HG03469 (cell line): ENCODE data around the gene PLEKHD1.

Experiments
- ATAC-seq: cut with Tn5 transposase; IDR thresholded peaks from one replicate; pipeline ENCODE4 v1.9.1; 2021; ENCODE audit warnings: mild to moderate bottlenecking, moderate library complexity, moderate number of reproducible peaks; ENCODE audit not compliant: unreplicated experiment

The PLEKHD1 gene

DNA sequence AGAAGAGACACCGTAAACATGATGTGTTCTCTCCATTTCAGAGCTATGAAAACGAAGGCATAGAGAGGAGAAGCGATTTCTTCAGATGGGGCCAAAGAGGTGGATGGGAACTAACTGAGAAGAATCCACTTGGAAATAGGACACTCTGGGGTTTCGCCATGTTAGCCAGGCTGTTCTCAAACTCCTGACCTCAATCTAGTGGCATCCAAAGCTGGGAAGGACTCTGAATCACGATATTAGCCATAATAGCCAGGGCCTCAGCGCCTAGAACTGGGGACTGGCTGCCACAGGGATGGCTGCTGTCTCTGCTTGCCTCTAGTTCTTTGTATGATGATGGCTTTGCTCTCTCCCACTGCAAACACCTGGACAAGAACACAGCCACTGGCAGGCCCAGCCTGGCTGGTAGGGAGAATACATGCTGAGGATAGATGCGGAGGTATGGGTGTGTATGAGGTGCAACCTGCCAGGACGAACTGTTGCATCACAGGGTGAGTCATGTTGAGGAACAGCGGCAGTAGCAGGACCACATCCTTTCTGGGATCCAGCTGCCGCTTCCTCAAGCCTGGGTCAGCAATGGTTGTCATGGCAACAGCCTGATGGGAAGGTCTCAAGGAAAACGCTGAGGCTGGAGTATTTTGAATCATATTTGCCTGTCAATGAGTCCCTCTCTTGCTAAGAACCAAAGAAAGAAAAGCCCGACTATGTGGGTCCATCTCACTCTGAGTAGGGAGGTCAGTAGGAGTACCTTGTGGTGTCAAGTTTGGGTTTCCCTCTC is 59.0 kb downstream of the PLEKHD1 start:
- ATAC-seq, result no peak

GRCh38 chr14:69547701-69548348 is 63.3 kb downstream of the PLEKHD1 start:
- ATAC-seq, result no peak

DNA sequence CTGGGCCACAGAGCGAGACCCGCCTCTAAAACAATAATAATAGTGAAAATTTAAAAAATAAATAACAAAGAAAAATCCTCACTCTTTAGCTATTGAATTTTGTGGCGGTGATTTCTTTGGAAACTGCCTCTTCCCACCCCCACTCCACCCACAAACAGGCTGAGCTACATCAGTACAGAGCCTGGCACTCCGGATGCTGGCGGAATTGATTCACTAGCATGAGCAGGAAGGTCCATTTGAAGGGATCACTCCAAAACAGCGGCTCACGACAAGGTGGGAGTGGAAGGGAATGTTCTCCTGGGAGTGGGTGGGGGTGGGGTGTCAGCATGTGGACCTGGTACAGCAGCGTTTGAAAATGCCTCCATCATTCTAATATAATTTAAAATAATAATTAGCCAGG is 64.0 kb downstream of the PLEKHD1 start:
- ATAC-seq, result no peak

DNA sequence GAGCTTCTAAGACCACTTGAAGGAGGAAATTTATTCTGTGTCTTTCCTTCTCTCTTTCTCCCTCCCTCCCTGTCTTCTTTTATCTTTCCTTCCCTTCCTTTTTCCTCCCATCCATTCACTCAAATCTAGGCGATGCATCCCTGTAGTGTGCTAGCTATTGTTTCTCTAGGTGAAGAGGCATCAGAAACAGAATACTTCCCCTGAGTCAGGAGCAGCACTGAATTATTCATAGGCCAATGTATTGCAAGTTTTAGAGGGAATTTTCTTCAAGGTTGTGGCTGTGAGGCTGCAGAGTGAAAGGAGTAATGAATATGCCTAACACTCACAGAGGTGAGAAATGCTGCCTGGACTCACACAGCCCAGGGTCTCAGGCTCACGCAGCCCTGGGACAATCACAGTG is 67.0 kb downstream of the PLEKHD1 start:
- ATAC-seq, result no peak

GRCh38 chr14:69553252-69553651 is 68.7 kb downstream of the PLEKHD1 start:
- ATAC-seq, result no peak

- ATAC-seq, result no peak
Observed at GRCh38 chr14:69554500-69554899, 70.0 kb downstream of the PLEKHD1 start.

DNA sequence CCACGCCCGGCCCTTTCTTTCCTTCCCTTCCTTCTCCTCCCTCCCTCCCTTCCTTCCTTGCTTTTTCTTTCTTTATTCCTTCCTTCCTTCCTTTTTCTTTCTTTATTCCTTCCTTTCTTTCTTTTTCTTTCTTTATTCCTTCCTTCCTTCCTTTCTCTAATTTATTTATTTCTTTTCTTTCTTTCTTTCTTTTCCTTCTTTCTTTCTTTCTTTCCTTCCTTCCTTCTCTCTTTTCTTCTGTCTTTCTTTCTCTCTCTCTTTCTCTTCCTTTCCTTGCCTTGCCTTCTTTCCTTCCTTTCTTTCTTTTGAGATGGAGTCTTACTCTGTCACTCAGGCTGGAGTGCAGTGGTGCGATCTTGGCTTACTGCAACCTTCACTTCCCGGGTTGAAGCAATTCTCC is 74.2 kb downstream of the PLEKHD1 start:
- ATAC-seq, result no peak

- no peak for ATAC-seq
Observed at GRCh38 chr14:69559581-69560011, 75.1 kb downstream of the PLEKHD1 start.

DNA sequence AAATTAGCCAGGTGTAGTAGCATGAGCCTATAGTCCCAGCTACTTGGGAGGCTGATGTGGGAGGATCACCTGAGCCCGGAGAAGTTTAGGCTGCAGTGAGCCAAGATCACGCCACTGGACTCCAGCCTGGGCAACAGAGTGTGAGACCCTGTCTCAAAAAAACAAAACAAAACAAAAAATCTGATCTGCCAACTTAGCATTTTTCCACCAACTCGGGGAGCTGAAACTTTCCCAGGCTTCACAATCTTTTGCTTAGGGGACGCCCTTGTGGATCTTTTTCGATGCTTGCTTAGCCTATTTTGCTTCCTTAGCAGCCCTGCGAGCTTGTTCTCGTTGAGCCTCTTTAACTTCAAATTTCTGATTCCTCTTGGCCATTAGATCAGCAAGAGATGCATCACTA is 76.3 kb downstream of the PLEKHD1 start:
- no peak for ATAC-seq

- no peak for ATAC-seq
Observed at GRCh38 chr14:69561893-69562292, 77.4 kb downstream of the PLEKHD1 start.

GRCh38 chr14:69567563-69567962 is 83.0 kb downstream of the PLEKHD1 start:
- ATAC-seq, result no peak

GRCh38 chr14:69569859-69570258 is 85.3 kb downstream of the PLEKHD1 start:
- ATAC-seq, result no peak

DNA sequence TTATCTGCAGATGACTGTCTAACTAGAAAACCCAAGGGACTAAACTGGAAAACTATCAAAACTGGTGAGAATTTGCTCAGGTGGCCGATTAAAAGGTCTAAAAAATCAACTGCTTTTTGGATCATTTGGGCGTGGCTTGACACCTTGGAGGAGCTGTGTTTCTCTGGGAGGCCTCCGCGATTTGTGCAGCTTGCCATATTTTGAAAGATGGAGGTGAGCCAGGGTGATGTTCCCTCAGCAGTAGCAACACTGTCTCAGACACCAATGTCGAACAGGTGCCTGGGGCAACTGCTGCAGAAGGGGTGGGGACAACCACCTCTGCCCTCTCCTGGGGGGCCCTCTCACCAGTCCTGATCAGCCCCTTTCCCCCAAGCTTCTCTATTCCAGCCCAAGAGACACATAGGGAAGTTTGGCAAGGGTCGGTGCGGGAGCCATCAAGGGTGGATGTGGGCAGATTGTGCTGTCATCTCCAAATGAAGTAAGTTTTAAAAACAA is 86.4 kb downstream of the PLEKHD1 start:
- no peak for ATAC-seq

DNA sequence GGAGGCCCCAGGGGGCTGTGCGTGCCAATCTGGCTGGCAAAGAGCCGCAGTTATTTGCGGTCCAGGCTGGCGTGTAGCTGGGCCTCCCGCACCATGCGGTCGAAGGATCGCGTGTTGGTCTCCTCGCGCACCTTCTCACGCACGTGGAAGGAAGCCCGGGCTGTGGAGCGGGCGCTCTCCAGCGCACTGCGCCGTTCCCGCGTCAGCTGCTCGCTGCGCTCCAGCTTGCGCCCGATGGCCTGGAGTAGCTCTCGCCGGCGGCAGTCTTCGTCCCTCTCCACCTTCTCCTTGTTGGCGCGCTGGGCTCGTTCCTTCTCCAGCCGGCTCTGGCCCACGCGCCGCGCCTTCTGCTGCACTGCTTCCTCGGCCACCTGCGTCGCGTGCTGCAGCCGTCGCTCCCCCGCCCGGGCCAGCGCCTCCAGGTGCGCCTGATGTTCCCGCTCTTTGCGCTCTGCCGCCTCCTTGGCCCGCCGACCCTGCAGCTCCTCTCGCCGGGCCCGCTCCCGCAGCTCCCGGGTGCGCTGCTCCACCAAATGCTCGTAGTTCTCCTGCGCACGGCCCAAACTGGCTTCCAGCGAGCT is 87.0 kb downstream of the PLEKHD1 start:
- no peak for ATAC-seq

GRCh38 chr14:69572030-69572840 is 87.7 kb downstream of the PLEKHD1 start:
- no peak for ATAC-seq

DNA sequence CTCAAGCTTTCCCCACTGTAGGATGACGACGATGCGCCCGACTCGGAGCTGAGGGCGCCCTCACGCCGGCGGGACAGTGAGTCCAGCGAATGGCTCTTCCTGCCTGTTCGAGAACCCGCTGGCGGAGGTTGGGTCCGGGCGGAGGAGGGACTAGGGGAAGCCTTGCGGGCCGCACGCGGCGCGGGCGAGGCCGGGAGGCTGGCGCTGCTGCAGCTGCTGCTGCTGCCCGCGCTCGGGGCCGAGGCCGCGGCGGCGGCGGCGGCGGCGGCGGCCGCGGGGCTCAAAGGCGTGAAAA is 88.3 kb downstream of the PLEKHD1 start:
- ATAC-seq, result no peak

GRCh38 chr14:69573205-69573830 is 88.8 kb downstream of the PLEKHD1 start:
- ATAC-seq, result no peak

- ATAC-seq, result no peak
Observed at GRCh38 chr14:69573831-69574262, 89.3 kb downstream of the PLEKHD1 start.

GRCh38 chr14:69574263-69574953 is 89.9 kb downstream of the PLEKHD1 start, which contains the start of gene CCDC177:
Gene CCDC177 (minus strand): TSS chr14:69574871. CDS start chr14:69573622, 1,249 bp downstream.
- ATAC-seq, result no peak

GRCh38 chr14:69574954-69575295 is 90.4 kb downstream of the PLEKHD1 start:
- no peak for ATAC-seq
